Keratinocyte (primary cell): ENCODE data around the gene ATP2B1. TPM values are rescaled to one million over a fixed set of nuclear protein-coding genes. Genes with fewer than 3 reads are reported as not detected.
A peak's percentile ranks its signal among the peaks of the same experiment; 100 is the strongest.

Experiments
- DNase-seq: peaks from one replicate; pipeline ENCODE4 v3.0.0-alpha.2; 2011; ENCODE audit warnings: low read depth, missing footprints, low spot score
- FAIRE-seq: peaks from 2 replicates; lab custom pipeline; 2011; peaks lifted over from hg19 to GRCh38; lab: Jason Lieb, UNC
- H2AFZ ChIP-seq: 2 replicates; pipeline ENCODE4 v1.6.0; 2012; ENCODE audit warnings: low read length, control low read depth, inconsistent platforms; ENCODE audit not compliant: control insufficient read depth
- H3K27ac ChIP-seq: 2 replicates; pipeline ENCODE4 v1.5.1; 2011; ENCODE audit warnings: low read length; ENCODE audit not compliant: control insufficient read depth, insufficient read depth
- H3K27me3 ChIP-seq: 3 replicates; pipeline ENCODE4 v1.6.0; 2011; ENCODE audit warnings: low read length; ENCODE audit not compliant: control insufficient read depth, insufficient read depth; ENCODE audit errors: extremely low read depth
- H3K36me3 ChIP-seq, 2 experiments: 2 replicates in 1 of 2; 3 replicates in 1 of 2; pipeline ENCODE4 v1.5.1; 2011; ENCODE audit warnings: low read length in 2 of 2, mild to moderate bottlenecking in 1 of 2; ENCODE audit not compliant: control insufficient read depth in 2 of 2, insufficient read depth in 2 of 2; ENCODE audit errors: extremely low read depth in 1 of 2
- H3K4me1 ChIP-seq: 3 replicates; pipeline ENCODE4 v1.5.1; 2011; ENCODE audit warnings: low read length; ENCODE audit not compliant: control insufficient read depth, insufficient read depth; ENCODE audit errors: extremely low read depth
- H3K4me2 ChIP-seq: 3 replicates; pipeline ENCODE4 v1.6.0; 2011; ENCODE audit warnings: low read depth, low read length; ENCODE audit not compliant: control insufficient read depth, insufficient read depth; ENCODE audit errors: extremely low read depth
- H3K4me3 ChIP-seq, 3 experiments: fragments of 200-600 bp in 1 of 3; sonication (generic) in 1 of 3; 2 replicates in 2 of 3; 3 replicates in 1 of 3; pipeline ENCODE4 v1.5.1; 2011 to 2016; ENCODE audit warnings: low read length in 3 of 3, mild to moderate bottlenecking in 3 of 3, control low read depth in 2 of 3, inconsistent platforms in 1 of 3, low read depth in 1 of 3, mixed read lengths in 1 of 3, mixed run types in 1 of 3, moderate library complexity in 1 of 3; ENCODE audit not compliant: control insufficient read depth in 2 of 3, insufficient read depth in 2 of 3; ENCODE audit errors: extremely low read depth in 1 of 3
- H3K79me2 ChIP-seq: 2 replicates; pipeline ENCODE4 v1.6.0; 2012; ENCODE audit warnings: low read length; ENCODE audit not compliant: control insufficient read depth, insufficient read depth
- H3K9ac ChIP-seq: 3 replicates; pipeline ENCODE4 v1.6.0; 2011; ENCODE audit warnings: low read length; ENCODE audit not compliant: control insufficient read depth, insufficient read depth; ENCODE audit errors: extremely low read depth
- H3K9me1 ChIP-seq: 3 replicates; pipeline ENCODE4 v1.6.0; 2011; ENCODE audit warnings: low read length; ENCODE audit not compliant: control insufficient read depth, insufficient read depth; ENCODE audit errors: extremely low read depth
- H3K9me3 ChIP-seq: 2 replicates; pipeline ENCODE4 v1.5.1; 2012; ENCODE audit warnings: low read depth, low read length; ENCODE audit not compliant: control insufficient read depth
- H4K20me1 ChIP-seq: 3 replicates; pipeline ENCODE4 v1.6.0; 2011; ENCODE audit warnings: low read length; ENCODE audit not compliant: control insufficient read depth, insufficient read depth; ENCODE audit errors: extremely low read depth
- CTCF ChIP-seq, 3 experiments: IDR thresholded peaks in 1 of 3; conservative IDR thresholded peaks in 1 of 3; optimal IDR thresholded peaks in 1 of 3; 2 replicates in 2 of 3; 3 replicates in 1 of 3; pipeline versions ENCODE3 to v1.5.1; 2011; ENCODE audit warnings: low read length in 3 of 3, mild to moderate bottlenecking in 3 of 3, moderate library complexity in 2 of 3, control low read depth in 1 of 3, inconsistent platforms in 1 of 3; ENCODE audit not compliant: insufficient read depth in 2 of 3; ENCODE audit errors: extremely low read depth in 1 of 3
- EZH2 ChIP-seq: IDR thresholded peaks from one replicate; pipeline ENCODE4 v1.6.1; 2012; ENCODE audit warnings: inconsistent platforms, mild to moderate bottlenecking, low read length, moderate library complexity
- dilution Hi-C: fragments of 300-500 bp; cut with MboI; formaldehyde crosslinking; loops from one replicate; pipeline ENCODE4 v1.7.0; 2020; ENCODE audit warnings: low sequenced_read_pairs; ENCODE audit not compliant: extremely low pct_ligation_motif_present
- polyA plus RNA-seq, 5 experiments: library from polyadenylated mRNA; depleted of rRNA in 3 of 5; stranded (reverse) in 3 of 5; stranded (forward) in 1 of 5; unstranded in 1 of 5; fragments of >200 nt; gene quantifications; 1 replicate in 1 of 5; 2 replicates in 3 of 5; 3 replicates in 1 of 5; pipeline versions ENCODE4 v1.2.1 to v1.2.3, GENCODE V29; 2011 to 2012; ENCODE audit warnings: missing spikeins in 2 of 5, low read depth in 1 of 5, low replicate concordance in 1 of 5

ATP2B1 gene
- polyA plus RNA-seq, 1 donor (not counting 4 experiments of a cell fraction or from before 2014, with no cell fraction given) = 24.6 TPM

- H3K9ac ChIP-seq = no peak overlapping the region
- peaks cover 5% of the 10 kb centered on the region for H4K20me1 ChIP-seq
- no peaks in the 10 kb centered on the region for H3K9me1 ChIP-seq
- H3K27ac ChIP-seq = peak overlapping the region; percentile 21
- DNase-seq = no peak
- H3K9me3 ChIP-seq = no peaks in the 10 kb centered on the region
- peaks cover 13% of the 10 kb centered on the region for H3K4me1 ChIP-seq
- peaks cover 31% of the 10 kb centered on the region for H3K79me2 ChIP-seq
- peak overlapping the region; percentile 42 for H3K4me2 ChIP-seq
- no peak for FAIRE-seq
- no peaks in the 10 kb centered on the region for H3K36me3 ChIP-seq
- H3K27me3 ChIP-seq = no peaks in the 10 kb centered on the region
- no peak for TF ChIP-seq CTCF (optimal IDR thresholded peaks at IDR 0.05 in 1 of 3, IDR thresholded peaks at IDR 0.05 in 1 of 3, conservative IDR thresholded peaks at IDR 0.05 in 1 of 3; ENCODE audit: extremely low read depth in 1 of 3, insufficient read depth in 2 of 3, low read length in 3 of 3)
- no peak for TF ChIP-seq EZH2
- no peak overlapping the region for H2AFZ ChIP-seq
- H3K4me3 ChIP-seq = no peak overlapping the region
- dilution Hi-C loops = no loop called here
These were observed 44.2 kb downstream of the ATP2B1 start for GRCh38 chr12:89664441-89664840.

GRCh38 chr12:89663577-89664357 is 44.9 kb downstream of the ATP2B1 start:
- peak overlapping the region; percentile 42 for H3K4me2 ChIP-seq
- H3K9ac ChIP-seq = peak overlapping the region; percentile 6
- no peaks in the 10 kb centered on the region for H3K36me3 ChIP-seq
- no peaks in the 10 kb centered on the region for H3K9me3 ChIP-seq
- peak; percentile 7 for DNase-seq
- H3K27me3 ChIP-seq = no peaks in the 10 kb centered on the region
- no peak for FAIRE-seq
- H3K79me2 ChIP-seq = peaks cover 30% of the 10 kb centered on the region
- H3K27ac ChIP-seq = peak overlapping the region; percentile 21
- no peak overlapping the region for H3K4me3 ChIP-seq
- peaks cover 13% of the 10 kb centered on the region for H3K4me1 ChIP-seq
- H2AFZ ChIP-seq = no peak overlapping the region
- H3K9me1 ChIP-seq = no peaks in the 10 kb centered on the region
- no peak for TF ChIP-seq CTCF (optimal IDR thresholded peaks at IDR 0.05 in 1 of 3, IDR thresholded peaks at IDR 0.05 in 1 of 3, conservative IDR thresholded peaks at IDR 0.05 in 1 of 3; ENCODE audit: extremely low read depth in 1 of 3, insufficient read depth in 2 of 3, low read length in 3 of 3)
- TF ChIP-seq EZH2 = no peak
- dilution Hi-C loops = no loop called here
- H4K20me1 ChIP-seq = peaks cover 4% of the 10 kb centered on the region
